B cell (primary cell): ENCODE data around the gene ARHGEF19. TPM values are rescaled to one million over a fixed set of nuclear protein-coding genes. Genes with fewer than 3 reads are reported as not detected.

Experiments used
- ATAC-seq: fragments of 200-7000 bp; cut with Tn5 transposase; one replicate; pipeline ENCODE4 v1.10.0; 2021; ENCODE audit warnings: low read depth, mild to moderate bottlenecking, moderate number of reproducible peaks, moderate library complexity
- CTCF ChIA-PET: fragments of 350-600 bp; sonication (Branson Sonifier 250); formaldehyde crosslinking; loops from one replicate; lab custom pipeline; 2021; ENCODE audit warnings: antibody characterized with exemption, inconsistent platforms; lab: Charles Lee
- POLR2A ChIA-PET: fragments of 350-600 bp; sonication (Branson Sonifier 250); formaldehyde crosslinking; loops from one replicate; lab custom pipeline; 2021; ENCODE audit warnings: antibody characterized with exemption; lab: Charles Lee
- DNase-seq: peaks from one replicate; pipeline ENCODE4 v3.0.0; 2013
- H2AFZ ChIP-seq: 2 replicates; pipeline ENCODE4 v1.6.1; 2012; ENCODE audit warnings: mild to moderate bottlenecking, low read depth, low read length; ENCODE audit not compliant: insufficient read depth, poor library complexity, severe bottlenecking
- H3K27ac ChIP-seq, 2 donors: 1 replicate in 1 of 2; 2 replicates in 1 of 2; pipeline ENCODE4 v1.5.1; 2012 to 2013; ENCODE audit warnings: low read length in 2 of 2, mild to moderate bottlenecking in 2 of 2, moderate library complexity in 1 of 2
- H3K27me3 ChIP-seq, 4 experiments: fragments of 200-600 bp in 1 of 4; sonication (generic) in 1 of 4; replicated peaks in 1 of 4; 1 replicate in 2 of 4; 2 replicates in 2 of 4; pipeline versions ENCODE4 v1.6.1 to v1.7.0; 2013 to 2016; ENCODE audit warnings: low read length in 3 of 4, mild to moderate bottlenecking in 2 of 4, mixed read lengths in 1 of 4, moderate library complexity in 1 of 4; ENCODE audit not compliant: insufficient read depth in 4 of 4, control insufficient read depth in 3 of 4; ENCODE audit errors: control extremely low read depth in 1 of 4
- H3K36me3 ChIP-seq, 2 experiments: replicated peaks in 1 of 2; 1 replicate in 1 of 2; 2 replicates in 1 of 2; pipeline versions ENCODE4 v1.6.1 to v1.7.1; 2013; ENCODE audit warnings: low read length in 1 of 2; ENCODE audit not compliant: insufficient read depth in 2 of 2, control insufficient read depth in 1 of 2; ENCODE audit errors: control extremely low read depth in 1 of 2, extremely low read depth in 1 of 2
- H3K4me1 ChIP-seq, 2 donors: fragments of 200-600 bp in 1 of 2; sonication (generic) in 1 of 2; 1 replicate in 1 of 2; 2 replicates in 1 of 2; pipeline versions ENCODE4 v1.5.1 to v1.6.1; 2013 to 2017; ENCODE audit warnings: low read length in 2 of 2; ENCODE audit not compliant: control insufficient read depth in 2 of 2, insufficient read depth in 2 of 2
- H3K4me2 ChIP-seq: replicated peaks from 2 replicates; pipeline ENCODE3; 2012; ENCODE audit warnings: mild to moderate bottlenecking, low read depth, low read length; ENCODE audit not compliant: poor library complexity, severe bottlenecking
- H3K4me3 ChIP-seq, 5 experiments: fragments of 200-600 bp in 1 of 5; sonication (generic) in 1 of 5; 1 replicate in 3 of 5; 2 replicates in 2 of 5; pipeline versions ENCODE4 v1.5.1 to v1.7.0; 2011 to 2016; ENCODE audit warnings: low read length in 4 of 5, mild to moderate bottlenecking in 4 of 5, low read depth in 2 of 5, control low read depth in 1 of 5, moderate library complexity in 1 of 5; ENCODE audit not compliant: insufficient read depth in 1 of 5; ENCODE audit errors: control extremely low read depth in 1 of 5, extremely low read depth in 1 of 5
- H3K79me2 ChIP-seq: fragments of 200-600 bp; sonication (generic); one replicate; pipeline ENCODE4 v1.6.0; 2016; ENCODE audit warnings: low read length; ENCODE audit not compliant: control insufficient read depth, insufficient read depth
- H3K9ac ChIP-seq: fragments of 200-600 bp; sonication (generic); 2 replicates; pipeline ENCODE4 v1.6.1; 2017; ENCODE audit warnings: mild to moderate bottlenecking, low read length, moderate library complexity
- H3K9me3 ChIP-seq, 3 donors: one replicate each; pipeline versions ENCODE4 v1.6.1 to v1.7.1; 2013; ENCODE audit warnings: low read length in 2 of 3; ENCODE audit not compliant: control insufficient read depth in 2 of 3, insufficient read depth in 1 of 3; ENCODE audit errors: control extremely low read depth in 1 of 3
- H4K20me1 ChIP-seq: 2 replicates; pipeline ENCODE4 v1.6.0; 2012; ENCODE audit warnings: mild to moderate bottlenecking, low read length; ENCODE audit not compliant: insufficient read depth, control insufficient read depth, poor library complexity, severe bottlenecking
- H3K27ac Mint-ChIP-seq: one replicate; pipeline ENCODE4 v1.8.0; 2021; ENCODE audit warnings: mixed read lengths
- H3K27me3 Mint-ChIP-seq: one replicate; pipeline ENCODE4 v1.8.0; 2021; ENCODE audit warnings: mixed read lengths
- H3K4me1 Mint-ChIP-seq: one replicate; pipeline ENCODE4 v1.8.0; 2021; ENCODE audit warnings: mixed read lengths
- H3K4me3 Mint-ChIP-seq: one replicate; pipeline ENCODE4 v1.8.0; 2021; ENCODE audit warnings: mixed read lengths
- H3K9me3 Mint-ChIP-seq: one replicate; pipeline ENCODE4 v1.8.0; 2022; ENCODE audit warnings: mixed read lengths; ENCODE audit not compliant: insufficient read depth
- EZH2 ChIP-seq: IDR thresholded peaks from 2 replicates; pipeline ENCODE4 v1.6.1; 2012; ENCODE audit warnings: borderline replicate concordance, low read depth, mild to moderate bottlenecking, moderate library complexity, low read length; ENCODE audit not compliant: insufficient read depth, poor library complexity, severe bottlenecking
- WGBS: methylation state at CpG from one replicate; pipeline ENCODE4 v1.1.5; 2013; ENCODE audit warnings: missing lambda C conversion rate; ENCODE audit not compliant: insufficient coverage; 5-methylcytosine and 5-hydroxymethylcytosine counted together
- intact Hi-C: fragments of 100-400 bp; cut with micrococcal nuclease; formaldehyde crosslinking; loops from one replicate; pipeline ENCODE4 v1.10.0; 2022
- polyA plus RNA-seq: library from polyadenylated mRNA; depleted of rRNA; stranded (reverse); fragments of >200 nt; gene quantifications from 2 replicates; pipeline ENCODE4 v1.2.3, GENCODE V29; 2012
- total RNA-seq, 2 donors: library from RNA; stranded (reverse); fragments of 120-200 nt in 1 of 2; gene quantifications; 1 replicate in 1 of 2; 2 replicates in 1 of 2; pipeline versions ENCODE4 v1.2.3 to v1.2.4, GENCODE V29; 2013 to 2022
- TF ChIP-seq, protein P1 (sequence below): fragments of 200-600 bp; IDR thresholded peaks from one replicate; pipeline ENCODE4 v1.8.0; 2022; ENCODE audit warnings: antibody characterized with exemption, mild to moderate bottlenecking

Gene ARHGEF19
- total and polyA plus RNA-seq, 2 donors (not counting 1 experiment from before 2014, with no cell fraction given), result 13.9 to 20.9 TPM

DNA sequence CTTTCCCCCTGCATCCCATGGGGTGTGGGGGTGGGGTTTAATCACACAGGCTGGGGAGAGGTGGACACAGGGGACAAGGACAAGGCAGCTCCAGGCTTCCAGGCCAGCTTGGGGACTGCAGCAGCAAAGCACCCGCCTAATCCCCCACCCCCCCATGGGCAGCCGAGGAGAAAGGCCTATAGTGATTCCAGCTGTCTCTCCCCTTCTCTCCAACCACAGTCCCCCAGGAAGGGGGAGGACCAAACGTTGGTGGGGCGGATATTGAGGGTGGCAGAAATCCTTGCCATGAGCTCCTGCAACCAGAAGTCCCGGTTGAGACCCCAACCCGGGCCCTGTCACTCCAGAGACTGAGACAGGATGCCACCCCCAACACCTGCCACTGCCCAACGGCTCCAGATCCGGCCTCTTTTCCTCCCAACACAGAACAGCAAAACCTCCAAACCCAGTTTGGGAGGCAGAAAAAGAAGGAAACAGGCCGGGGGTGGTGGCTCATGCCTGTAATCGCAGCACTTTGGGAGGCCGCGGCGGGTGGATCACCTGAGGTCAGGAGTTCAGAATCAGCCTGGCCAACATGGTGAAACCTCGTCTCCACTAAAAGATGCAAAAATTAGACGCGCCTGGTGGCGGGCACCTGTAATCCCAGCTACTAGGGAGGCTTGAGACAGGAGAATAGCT, 58.3 kb downstream of the ARHGEF19 start:
- no peaks in the 10 kb centered on the region for H3K79me2 ChIP-seq
- WGBS, result 23% methylated on average over 13 of the region's 17 CpGs
- peaks cover 0 to 23% (median 0%) of the 10 kb centered on the region in 3 donors for H3K9me3 ChIP-seq
- CTCF ChIA-PET, result interaction anchor here (0.6 kb wide), 1 partner anchor 76 kb away, joined by 3 read pairs; no protein-coding TSS in a partner anchor
- Mint-ChIP-seq H3K4me1 (peaks cover 28% of the 10 kb centered on the region), H3K4me3 (peak overlapping the region; percentile 49), H3K27ac (no peak overlapping the region), H3K27me3 (peaks cover 22% of the 10 kb centered on the region), H3K9me3 (no peaks in the 10 kb centered on the region)
- TF ChIP-seq, protein P1, sequence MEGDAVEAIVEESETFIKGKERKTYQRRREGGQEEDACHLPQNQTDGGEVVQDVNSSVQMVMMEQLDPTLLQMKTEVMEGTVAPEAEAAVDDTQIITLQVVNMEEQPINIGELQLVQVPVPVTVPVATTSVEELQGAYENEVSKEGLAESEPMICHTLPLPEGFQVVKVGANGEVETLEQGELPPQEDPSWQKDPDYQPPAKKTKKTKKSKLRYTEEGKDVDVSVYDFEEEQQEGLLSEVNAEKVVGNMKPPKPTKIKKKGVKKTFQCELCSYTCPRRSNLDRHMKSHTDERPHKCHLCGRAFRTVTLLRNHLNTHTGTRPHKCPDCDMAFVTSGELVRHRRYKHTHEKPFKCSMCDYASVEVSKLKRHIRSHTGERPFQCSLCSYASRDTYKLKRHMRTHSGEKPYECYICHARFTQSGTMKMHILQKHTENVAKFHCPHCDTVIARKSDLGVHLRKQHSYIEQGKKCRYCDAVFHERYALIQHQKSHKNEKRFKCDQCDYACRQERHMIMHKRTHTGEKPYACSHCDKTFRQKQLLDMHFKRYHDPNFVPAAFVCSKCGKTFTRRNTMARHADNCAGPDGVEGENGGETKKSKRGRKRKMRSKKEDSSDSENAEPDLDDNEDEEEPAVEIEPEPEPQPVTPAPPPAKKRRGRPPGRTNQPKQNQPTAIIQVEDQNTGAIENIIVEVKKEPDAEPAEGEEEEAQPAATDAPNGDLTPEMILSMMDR, result no peak
- no peak for TF ChIP-seq EZH2
- DNase-seq (no peak), ATAC-seq (no peak)
- H3K9ac ChIP-seq, result peak overlapping the region; percentile 49
- peak overlapping the region; percentile 89 for H3K4me2 ChIP-seq
- peaks cover 0 to 69% (median 27%) of the 10 kb centered on the region in 4 experiments for H3K27me3 ChIP-seq
- no peaks in the 10 kb centered on the region for H4K20me1 ChIP-seq
- no peaks in the 10 kb centered on the region for H3K36me3 ChIP-seq
- peak overlapping the region in 2 of 5 experiments; percentile 50 to 53 for H3K4me3 ChIP-seq
- no peak overlapping the region for H3K27ac ChIP-seq
- H3K4me1 ChIP-seq, result peaks cover 29 to 30% of the 10 kb centered on the region in 2 donors
- POLR2A ChIA-PET, result no interaction called here
- H2AFZ ChIP-seq, result no peak overlapping the region
- intact Hi-C loops, result no loop called here
